Mesenchymal stem cell (in vitro differentiated cells and primary cell): ENCODE measurements around the gene NANOS1.

Experiments used
- DNase-seq: peaks from one replicate; pipeline ENCODE4 v3.0.0-alpha.2; 2013
- H2AFZ ChIP-seq: one replicate; pipeline ENCODE4 v1.6.1; 2013; ENCODE audit warnings: low read depth, mild to moderate bottlenecking, control low read depth, inconsistent platforms, low read length, moderate library complexity
- H2AK5ac ChIP-seq: 2 replicates; pipeline ENCODE4 v1.6.1; 2013; ENCODE audit warnings: low read length, moderate library complexity, mild to moderate bottlenecking, inconsistent platforms; ENCODE audit not compliant: severe bottlenecking
- H2BK120ac ChIP-seq: one replicate; pipeline ENCODE4 v1.6.1; 2013; ENCODE audit warnings: low read depth, mild to moderate bottlenecking, inconsistent platforms, low read length, moderate library complexity
- H2BK12ac ChIP-seq, 2 experiments: one replicate each; pipeline ENCODE4 v1.6.1; 2013; ENCODE audit warnings: inconsistent platforms in 2 of 2, low read length in 2 of 2, mild to moderate bottlenecking in 2 of 2, moderate library complexity in 2 of 2, control low read depth in 1 of 2
- H2BK15ac ChIP-seq: one replicate; pipeline ENCODE4 v1.6.1; 2013; ENCODE audit warnings: mild to moderate bottlenecking, low read depth, inconsistent platforms; ENCODE audit not compliant: poor library complexity, severe bottlenecking
- H2BK5ac ChIP-seq: 2 replicates; pipeline ENCODE4 v1.6.1; 2013; ENCODE audit warnings: low read depth, mild to moderate bottlenecking, low read length, control low read depth, inconsistent platforms; ENCODE audit not compliant: poor library complexity, severe bottlenecking
- H3K14ac ChIP-seq, 2 experiments: one replicate each; pipeline ENCODE4 v1.6.1; 2013; ENCODE audit warnings: inconsistent platforms in 2 of 2, low read length in 2 of 2, control low read depth in 1 of 2, mild to moderate bottlenecking in 1 of 2, moderate library complexity in 1 of 2
- H3K18ac ChIP-seq, 2 experiments: one replicate each; pipeline ENCODE4 v1.6.1; 2013; ENCODE audit warnings: inconsistent platforms in 2 of 2, low read length in 2 of 2, control low read depth in 1 of 2, low read depth in 1 of 2, mild to moderate bottlenecking in 1 of 2
- H3K23ac ChIP-seq, 2 experiments: one replicate each; pipeline ENCODE4 v1.6.1; 2013; ENCODE audit warnings: inconsistent platforms in 2 of 2, low read length in 2 of 2, mild to moderate bottlenecking in 2 of 2, moderate library complexity in 2 of 2, control low read depth in 1 of 2
- H3K27ac ChIP-seq: 2 replicates; pipeline ENCODE4 v1.5.1; 2013; ENCODE audit warnings: mild to moderate bottlenecking, moderate library complexity, low read length, control low read depth, inconsistent platforms; ENCODE audit not compliant: poor library complexity, severe bottlenecking
- H3K27me3 ChIP-seq, 2 experiments: 2 replicates each; pipeline versions ENCODE4 v1.6.1 to v1.7.0; 2013; ENCODE audit warnings: low read length in 2 of 2, mild to moderate bottlenecking in 2 of 2, moderate library complexity in 2 of 2, control low read depth in 1 of 2, inconsistent platforms in 1 of 2; ENCODE audit not compliant: control insufficient read depth in 1 of 2, insufficient read depth in 1 of 2
- H3K36me3 ChIP-seq, 2 experiments: 2 replicates each; pipeline versions ENCODE4 v1.6.1 to v1.7.0; 2013; ENCODE audit warnings: low read length in 2 of 2, control low read depth in 1 of 2, inconsistent platforms in 1 of 2, low read depth in 1 of 2, mild to moderate bottlenecking in 1 of 2; ENCODE audit not compliant: insufficient read depth in 2 of 2, control insufficient read depth in 1 of 2
- H3K4ac ChIP-seq, 2 experiments: one replicate each; pipeline ENCODE4 v1.6.1; 2013; ENCODE audit warnings: inconsistent platforms in 2 of 2, low read length in 2 of 2, mild to moderate bottlenecking in 2 of 2, moderate library complexity in 2 of 2, control low read depth in 1 of 2, low read depth in 1 of 2
- H3K4me1 ChIP-seq: 2 replicates; pipeline ENCODE4 v1.6.1; 2013; ENCODE audit warnings: low read depth, low read length, control low read depth; ENCODE audit not compliant: control insufficient read depth, insufficient read depth
- H3K4me2 ChIP-seq: 2 replicates; pipeline ENCODE4 v1.6.1; 2013; ENCODE audit warnings: low read length, mild to moderate bottlenecking, inconsistent platforms; ENCODE audit not compliant: poor library complexity, severe bottlenecking
- H3K4me3 ChIP-seq, 2 experiments: 2 replicates each; pipeline versions ENCODE4 v1.5.1 to v1.7.0; 2013; ENCODE audit warnings: low read length in 2 of 2, mild to moderate bottlenecking in 2 of 2, control low read depth in 1 of 2, low read depth in 1 of 2; ENCODE audit not compliant: insufficient read depth in 1 of 2
- H3K79me1 ChIP-seq: replicated peaks from 2 replicates; pipeline ENCODE4 v1.6.1; 2013; ENCODE audit warnings: mild to moderate bottlenecking, control low read depth, low read length, inconsistent platforms; ENCODE audit not compliant: poor library complexity, severe bottlenecking
- H3K9ac ChIP-seq: 2 replicates; pipeline ENCODE4 v1.7.0; 2013; ENCODE audit warnings: mild to moderate bottlenecking, low read length, moderate library complexity
- H3K9me3 ChIP-seq: 2 replicates; pipeline ENCODE4 v1.7.0; 2013; ENCODE audit warnings: mild to moderate bottlenecking, low read length; ENCODE audit not compliant: control insufficient read depth
- H4K8ac ChIP-seq: one replicate; pipeline ENCODE4 v1.6.1; 2013; ENCODE audit warnings: inconsistent platforms, mild to moderate bottlenecking, low read length, moderate library complexity
- H4K91ac ChIP-seq: one replicate; pipeline ENCODE4 v1.6.1; 2013; ENCODE audit warnings: mild to moderate bottlenecking, low read length, inconsistent platforms
- WGBS: methylation state at CpG from one replicate; pipeline ENCODE4 v1.1.7; 2013; ENCODE audit warnings: mixed read lengths; 5-methylcytosine and 5-hydroxymethylcytosine counted together

Gene NANOS1

DNA sequence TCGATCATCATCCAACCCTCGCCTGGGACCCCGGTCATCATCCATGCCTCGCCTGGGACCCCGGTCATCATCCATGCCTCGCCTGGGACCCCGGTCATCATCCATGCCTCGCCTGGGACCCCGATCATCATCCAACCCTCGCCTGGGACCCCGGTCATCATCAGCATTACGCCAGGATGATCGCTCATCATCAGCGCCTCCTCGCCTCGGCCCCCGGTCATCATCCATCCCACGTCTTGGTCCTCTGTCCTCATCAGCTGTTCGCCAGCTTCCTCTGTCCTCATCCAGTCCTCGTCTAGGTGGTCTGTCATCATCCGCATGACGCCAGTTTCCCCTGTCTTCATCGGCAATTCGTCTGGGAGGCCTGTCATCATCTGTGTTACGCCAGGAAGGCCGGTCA is 12.7 kb downstream of the NANOS1 start:
- H3K79me1 ChIP-seq, result peaks cover 6% of the 10 kb centered on the region
- H3K27me3 ChIP-seq, result no peaks in the 10 kb centered on the region
- H3K36me3 ChIP-seq, result peaks cover 59 to 95% of the 10 kb centered on the region in 2 experiments
- H3K4me1 ChIP-seq, result peaks cover 3% of the 10 kb centered on the region
- no peak overlapping the region for H3K4me3 ChIP-seq
- no peak overlapping the region for H3K4me2 ChIP-seq
- H3K27ac ChIP-seq, result no peak overlapping the region
- H2BK12ac ChIP-seq, result no peak overlapping the region
- no peak overlapping the region for H2BK5ac ChIP-seq
- no peak overlapping the region for H4K91ac ChIP-seq
- H3K23ac ChIP-seq, result no peak overlapping the region
- no peak overlapping the region for H2AK5ac ChIP-seq
- H2AFZ ChIP-seq, result no peak overlapping the region
- no peaks in the 10 kb centered on the region for H3K9me3 ChIP-seq
- H3K4ac ChIP-seq, result no peak overlapping the region
- no peak overlapping the region for H2BK15ac ChIP-seq
- H2BK120ac ChIP-seq, result no peak overlapping the region
- H4K8ac ChIP-seq, result no peak overlapping the region
- WGBS, result 97% methylated on average over 26 of the region's 26 CpGs
- no peak overlapping the region for H3K18ac ChIP-seq
- DNase-seq, result no peak
- no peak overlapping the region for H3K9ac ChIP-seq
- H3K14ac ChIP-seq, result no peak overlapping the region

DNA sequence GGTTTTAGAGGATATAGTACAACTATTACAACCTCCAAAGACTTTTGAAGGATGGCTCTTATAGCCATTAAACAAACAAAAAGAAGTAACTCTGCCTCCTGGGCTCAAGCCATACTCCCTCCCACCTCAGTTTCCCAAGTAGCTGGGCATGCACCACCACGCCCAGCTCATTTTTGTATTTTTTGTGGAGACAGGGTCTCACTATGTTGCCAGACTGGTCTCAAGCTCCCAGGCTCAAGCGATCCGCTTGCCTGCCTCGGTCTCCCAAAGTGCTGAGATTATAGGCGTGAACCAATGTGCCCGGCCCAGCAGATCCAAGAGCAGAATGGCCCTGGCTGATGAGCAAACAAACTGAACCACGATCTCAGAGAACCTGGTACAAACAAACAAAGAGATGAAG is 16.0 kb downstream of the NANOS1 start:
- Histone ChIP-seq H4K8ac (no peak overlapping the region), H2BK120ac (no peak overlapping the region), H3K9ac (no peak overlapping the region), H3K79me1 (peaks cover 3% of the 10 kb centered on the region), H3K23ac (no peak overlapping the region), H3K4me2 (no peak overlapping the region), H3K36me3 (peaks cover 53 to 97% of the 10 kb centered on the region in 2 experiments), H4K91ac (no peak overlapping the region), H3K27me3 (no peaks in the 10 kb centered on the region), H2AK5ac (no peak overlapping the region), H3K9me3 (no peaks in the 10 kb centered on the region), H3K4me1 (peaks cover 3% of the 10 kb centered on the region), H3K18ac (no peak overlapping the region), H2BK5ac (no peak overlapping the region), H2AFZ (no peak overlapping the region), H3K4me3 (no peak overlapping the region), H3K14ac (no peak overlapping the region), H3K27ac (no peak overlapping the region), H2BK15ac (no peak overlapping the region), H2BK12ac (no peak overlapping the region), H3K4ac (no peak overlapping the region)
- DNase-seq, result no peak
- over 99% methylated on average over 6 of the region's 7 CpGs for WGBS

DNA sequence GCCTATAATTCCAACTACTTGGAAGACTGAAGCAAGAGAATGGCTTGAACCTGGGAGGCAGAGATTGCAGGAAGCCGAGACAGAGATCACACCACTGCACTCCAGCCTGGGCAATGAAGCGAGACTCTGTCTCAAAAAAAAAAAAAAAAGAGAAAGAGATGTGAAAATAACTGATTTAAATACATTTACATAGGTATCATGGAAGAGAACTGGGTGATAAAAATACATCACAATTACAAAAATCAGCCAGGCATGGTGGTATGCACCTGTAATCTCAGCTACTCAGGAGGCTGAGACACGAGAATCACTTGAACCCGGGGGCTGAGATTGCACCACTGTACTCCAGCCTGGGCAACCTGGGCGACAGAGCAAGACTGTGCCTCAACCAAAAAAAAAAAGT is 19.8 kb downstream of the NANOS1 start:
- Histone ChIP-seq H2BK15ac (no peak overlapping the region), H3K14ac (no peak overlapping the region), H3K4me3 (no peak overlapping the region), H4K91ac (no peak overlapping the region), H2BK5ac (no peak overlapping the region), H2AFZ (no peak overlapping the region), H2BK12ac (no peak overlapping the region), H3K23ac (no peak overlapping the region), H3K9me3 (no peaks in the 10 kb centered on the region), H3K18ac (no peak overlapping the region), H3K79me1 (peaks cover 4% of the 10 kb centered on the region), H3K4me2 (no peak overlapping the region), H3K4me1 (no peaks in the 10 kb centered on the region), H3K36me3 (peaks cover 42 to 99% of the 10 kb centered on the region in 2 experiments), H2AK5ac (no peak overlapping the region), H3K4ac (no peak overlapping the region), H3K9ac (no peak overlapping the region), H4K8ac (no peak overlapping the region), H3K27ac (no peak overlapping the region), H2BK120ac (no peak overlapping the region), H3K27me3 (no peaks in the 10 kb centered on the region)
- WGBS, result over 99% methylated on average over 3 of the region's 5 CpGs
- DNase-seq, result no peak

DNA sequence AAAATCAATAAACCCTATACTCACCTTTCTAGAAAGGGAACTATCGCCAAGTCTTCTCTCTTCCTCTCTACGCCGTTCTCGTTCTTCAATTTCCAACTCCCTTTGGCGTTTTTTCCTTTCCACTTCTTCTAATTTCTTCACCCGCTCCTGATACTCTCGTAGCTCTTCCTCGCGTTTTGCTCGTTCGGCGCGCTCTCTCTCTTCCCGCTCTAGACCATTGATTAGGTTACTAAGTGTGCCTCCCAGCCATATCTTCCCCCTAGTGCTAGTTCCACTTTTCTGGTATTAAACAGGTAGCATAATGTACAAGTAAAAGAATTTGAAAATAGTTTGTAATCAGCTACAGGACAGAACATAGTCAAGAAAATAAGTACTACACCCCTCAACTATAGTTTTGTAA is 20.3 kb downstream of the NANOS1 start:
- H2AK5ac ChIP-seq, result no peak overlapping the region
- no peaks in the 10 kb centered on the region for H3K27me3 ChIP-seq
- H3K27ac ChIP-seq, result no peak overlapping the region
- H3K4ac ChIP-seq, result no peak overlapping the region
- no peak overlapping the region for H3K14ac ChIP-seq
- H4K91ac ChIP-seq, result no peak overlapping the region
- WGBS, result 98% methylated on average over 13 of the region's 14 CpGs
- no peak overlapping the region for H2BK5ac ChIP-seq
- H3K4me2 ChIP-seq, result no peak overlapping the region
- no peak for DNase-seq
- H3K18ac ChIP-seq, result no peak overlapping the region
- H3K79me1 ChIP-seq, result peaks cover 5% of the 10 kb centered on the region
- no peaks in the 10 kb centered on the region for H3K4me1 ChIP-seq
- H2AFZ ChIP-seq, result no peak overlapping the region
- H3K4me3 ChIP-seq, result no peak overlapping the region
- no peak overlapping the region for H3K9ac ChIP-seq
- peaks cover 44 to 98% of the 10 kb centered on the region in 2 experiments for H3K36me3 ChIP-seq
- no peaks in the 10 kb centered on the region for H3K9me3 ChIP-seq
- H2BK120ac ChIP-seq, result no peak overlapping the region
- H2BK15ac ChIP-seq, result no peak overlapping the region
- H2BK12ac ChIP-seq, result no peak overlapping the region
- no peak overlapping the region for H3K23ac ChIP-seq
- no peak overlapping the region for H4K8ac ChIP-seq
